Stimulated activated CD4-positive, alpha-beta T cell treated with anti-CD3 and anti-CD28 coated beads, Interleukin-2, amount 100 ng/mL, for 4 hours (primary cell): Measurements from ENCODE around the gene PALD1.

ENCODE experiments used
- DNase-seq: peaks from one replicate; pipeline ENCODE4 v3.0.0-alpha.2; 2020; ENCODE audit warnings: low read depth

Gene PALD1

GRCh38 chr10:70535451-70535850 lies 56.9 kb downstream of the PALD1 start:
- no peak for DNase-seq

GRCh38 chr10:70536196-70536861 lies 57.8 kb downstream of the PALD1 start:
- no peak for DNase-seq

- no peak for DNase-seq
Measured at GRCh38 chr10:70537398-70538194, 59.0 kb downstream of the PALD1 start.

GRCh38 chr10:70538195-70538520 lies 59.6 kb downstream of the PALD1 start:
- no peak for DNase-seq

GRCh38 chr10:70538731-70539338 lies 60.3 kb downstream of the PALD1 start:
- no peak for DNase-seq

GRCh38 chr10:70539471-70539870 lies 60.9 kb downstream of the PALD1 start:
- no peak for DNase-seq

- no peak for DNase-seq
Measured at GRCh38 chr10:70540089-70540788, 61.7 kb downstream of the PALD1 start.

- DNase-seq, result no peak
Measured at GRCh38 chr10:70540789-70541360, 62.3 kb downstream of the PALD1 start.

GRCh38 chr10:70541736-70542564 lies 63.4 kb downstream of the PALD1 start:
- no peak for DNase-seq

GRCh38 chr10:70542565-70542938 lies 64.0 kb downstream of the PALD1 start:
- DNase-seq, result no peak

- no peak for DNase-seq
Measured at GRCh38 chr10:70543911-70544310, 65.3 kb downstream of the PALD1 start.

- DNase-seq, result no peak
Measured at GRCh38 chr10:70544431-70545340, 66.1 kb downstream of the PALD1 start.

GRCh38 chr10:70546584-70546983 lies 68.0 kb downstream of the PALD1 start:
- no peak for DNase-seq

- no peak for DNase-seq
Measured at GRCh38 chr10:70549351-70549961, 70.9 kb downstream of the PALD1 start.

- DNase-seq, result peak; percentile 51
Measured at GRCh38 chr10:70549962-70550458, 71.4 kb downstream of the PALD1 start.

GRCh38 chr10:70550459-70550858 lies 71.9 kb downstream of the PALD1 start:
- DNase-seq, result no peak

- no peak for DNase-seq
Measured at GRCh38 chr10:70551466-70551865, 72.9 kb downstream of the PALD1 start.

GRCh38 chr10:70551971-70552422 lies 73.4 kb downstream of the PALD1 start:
- DNase-seq, result no peak

GRCh38 chr10:70552586-70552985 lies 74.0 kb downstream of the PALD1 start:
- DNase-seq, result no peak

GRCh38 chr10:70555371-70555770 lies 76.8 kb downstream of the PALD1 start:
- DNase-seq, result no peak
